HG03060 (cell line): ENCODE data around the gene TMEM121.
"Not testable (repeated sequence)": the region's sequence is repeated elsewhere in the genome, so short reads cannot be mapped to it uniquely, and the experiment has no call there.

Experiments
- ATAC-seq: cut with Tn5 transposase; IDR thresholded peaks from one replicate; pipeline ENCODE4 v1.9.1; 2021; ENCODE audit warnings: low read depth, moderate number of reproducible peaks; ENCODE audit not compliant: unreplicated experiment

Gene TMEM121

GRCh38 chr14:105540811-105541210 lies 14.4 kb downstream of the TMEM121 start:
- ATAC-seq, result no peak

DNA sequence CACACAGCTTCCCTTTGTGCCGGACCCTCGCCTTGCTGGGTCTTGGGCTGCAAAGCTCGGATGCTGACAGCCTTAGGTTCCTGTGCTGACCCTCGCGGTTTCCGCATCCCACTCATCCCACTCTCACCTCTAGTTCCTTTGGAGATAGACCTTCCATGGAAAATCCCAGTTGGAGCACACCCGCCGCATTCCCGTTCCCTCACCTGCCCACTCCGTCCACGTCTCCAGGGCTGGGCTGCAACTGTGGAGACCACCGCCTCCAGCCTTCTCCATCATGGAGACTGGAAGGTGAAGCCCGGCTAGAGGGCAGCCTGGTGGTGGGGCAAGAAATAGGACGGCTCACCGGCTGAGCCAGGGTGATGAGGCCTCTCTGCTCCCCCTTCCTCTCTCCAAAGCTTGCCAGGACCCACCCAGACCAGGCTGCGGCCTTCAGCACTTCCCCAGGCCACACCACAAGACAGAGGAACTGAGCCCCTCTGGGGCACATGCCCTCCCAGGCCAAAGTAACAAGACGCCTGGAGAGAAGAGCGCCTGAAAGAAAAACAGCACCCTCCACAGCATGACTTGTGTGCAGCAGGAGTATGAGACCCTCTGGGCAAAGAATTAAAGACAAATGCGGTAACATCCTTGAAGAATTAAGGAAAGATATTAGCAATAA lies 15.0 kb downstream of the TMEM121 start:
- ATAC-seq, result no peak

DNA sequence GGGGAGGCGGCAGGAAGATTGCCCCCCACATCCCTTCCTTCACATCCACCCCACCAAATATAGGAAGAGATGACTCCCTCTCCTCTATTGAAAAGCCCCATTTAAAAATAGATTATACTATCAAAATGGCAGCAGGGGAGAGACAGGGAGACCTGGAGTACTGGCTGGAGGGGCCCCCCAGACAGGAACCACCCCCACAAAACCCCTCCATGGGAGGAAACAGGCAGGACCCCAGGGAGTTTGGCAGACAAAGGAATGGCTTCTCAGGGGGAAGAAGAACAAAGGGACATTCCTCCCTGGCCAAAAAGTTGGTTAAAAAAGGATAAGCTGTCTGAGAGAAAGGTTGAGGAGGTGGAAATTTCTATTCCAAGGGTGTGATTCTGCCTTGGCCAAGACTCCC lies 19.3 kb downstream of the TMEM121 start:
- not testable (repeated sequence) for ATAC-seq

GRCh38 chr14:105546410-105546809 lies 20.0 kb downstream of the TMEM121 start:
- not testable (repeated sequence) for ATAC-seq

DNA sequence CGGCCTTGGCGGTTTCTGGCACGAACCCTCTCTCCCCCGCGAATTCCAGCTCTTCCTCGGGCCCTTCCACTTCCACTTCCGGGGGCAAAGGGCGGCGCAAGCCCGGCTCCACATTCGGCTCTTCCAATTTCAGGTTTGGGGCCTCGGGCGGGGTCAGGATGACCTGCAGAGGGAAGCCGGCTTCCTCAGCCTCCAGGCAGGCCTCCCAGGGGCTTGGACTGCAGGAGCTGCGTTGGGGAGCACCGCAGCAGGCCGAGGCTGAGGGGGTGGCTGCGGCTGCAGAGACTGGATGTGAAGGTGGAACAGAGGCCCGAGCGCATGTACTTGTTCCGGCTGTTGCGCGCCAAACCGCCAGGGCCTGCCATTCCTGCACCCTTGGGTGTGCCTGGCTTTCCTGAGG lies 20.7 kb downstream of the TMEM121 start:
- ATAC-seq, result not testable (repeated sequence)

DNA sequence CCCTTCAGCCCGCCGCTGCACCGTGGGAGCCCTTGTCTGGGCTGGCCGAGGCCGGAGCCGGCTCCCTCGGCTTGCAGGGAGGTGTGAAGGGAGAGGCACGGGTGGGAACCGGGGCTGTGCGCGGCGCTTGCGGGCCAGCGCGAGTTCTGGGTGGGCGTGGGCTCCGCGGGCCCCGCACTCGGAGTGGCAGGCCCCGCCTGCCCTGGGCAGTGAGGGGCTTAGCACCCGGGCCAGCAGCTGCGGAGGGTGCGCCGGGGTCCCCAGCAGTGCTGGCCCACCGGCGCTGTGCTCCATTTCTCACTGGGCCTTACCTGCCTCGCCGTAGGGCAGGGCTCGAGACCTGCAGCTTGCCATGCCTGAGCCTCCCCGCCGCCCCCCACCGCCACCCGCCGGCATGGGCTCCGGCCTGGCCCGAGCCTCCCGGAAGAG lies 21.4 kb downstream of the TMEM121 start:
- no peak for ATAC-seq

GRCh38 chr14:105549481-105549880 lies 23.1 kb downstream of the TMEM121 start:
- ATAC-seq, result no peak

DNA sequence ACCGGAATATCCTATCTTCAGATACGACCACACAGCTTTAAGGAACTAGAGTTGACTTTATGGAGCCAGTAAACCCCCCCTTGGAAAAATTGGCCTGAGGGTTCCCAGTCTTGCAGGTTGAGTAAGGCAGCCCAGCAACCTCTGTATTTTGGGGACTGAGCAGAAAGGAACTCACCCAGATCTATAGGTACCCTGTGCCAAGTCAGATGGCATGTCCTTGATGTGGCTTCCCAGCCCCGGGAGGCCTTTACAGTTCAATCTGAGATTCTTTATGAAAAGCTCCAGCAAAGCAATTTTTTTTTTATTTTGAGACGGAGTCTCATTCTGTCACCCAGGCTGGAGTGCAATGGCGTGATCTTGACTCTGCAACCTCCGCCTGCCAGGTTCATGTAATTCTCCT lies 27.6 kb downstream of the TMEM121 start:
- ATAC-seq, result no peak

GRCh38 chr14:105554523-105554922 lies 28.1 kb downstream of the TMEM121 start:
- no peak for ATAC-seq

GRCh38 chr14:105557671-105558070 lies 31.3 kb downstream of the TMEM121 start:
- ATAC-seq, result not testable (repeated sequence)

DNA sequence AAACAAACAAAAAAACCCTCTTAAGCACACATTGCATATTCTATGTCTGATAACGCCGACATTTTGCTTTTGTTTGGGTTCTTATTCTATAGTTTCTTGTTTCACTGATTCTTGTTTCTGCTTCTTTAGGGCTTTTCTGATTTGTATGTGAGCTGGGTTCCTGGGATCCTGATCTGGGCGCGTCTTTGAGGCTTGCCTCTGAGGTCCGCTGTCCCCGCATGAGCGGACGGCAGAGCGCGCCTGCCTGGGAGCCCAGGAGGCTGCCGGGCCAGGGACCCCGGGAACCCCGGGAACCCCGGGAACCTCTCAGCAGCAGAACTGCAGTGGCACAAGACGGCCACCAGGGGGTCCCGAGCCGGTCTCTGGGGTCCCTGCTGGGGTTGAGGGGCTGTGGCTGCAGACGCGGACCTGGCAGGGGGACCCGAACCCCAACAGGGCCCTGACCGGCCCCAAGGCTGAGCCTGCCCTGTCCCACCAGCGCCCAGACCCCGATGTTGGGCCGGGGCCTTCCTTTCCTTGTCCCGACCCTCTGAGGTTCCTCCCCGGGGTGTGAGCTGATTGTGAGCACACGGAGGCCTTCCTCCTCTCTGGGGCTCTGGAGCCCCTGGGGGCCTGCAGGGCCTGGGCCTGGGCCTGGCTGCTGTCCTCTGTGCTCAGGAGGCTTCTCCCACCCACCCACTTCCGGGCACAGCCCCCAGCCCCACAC lies 32.2 kb downstream of the TMEM121 start:
- ATAC-seq, result not testable (repeated sequence)

DNA sequence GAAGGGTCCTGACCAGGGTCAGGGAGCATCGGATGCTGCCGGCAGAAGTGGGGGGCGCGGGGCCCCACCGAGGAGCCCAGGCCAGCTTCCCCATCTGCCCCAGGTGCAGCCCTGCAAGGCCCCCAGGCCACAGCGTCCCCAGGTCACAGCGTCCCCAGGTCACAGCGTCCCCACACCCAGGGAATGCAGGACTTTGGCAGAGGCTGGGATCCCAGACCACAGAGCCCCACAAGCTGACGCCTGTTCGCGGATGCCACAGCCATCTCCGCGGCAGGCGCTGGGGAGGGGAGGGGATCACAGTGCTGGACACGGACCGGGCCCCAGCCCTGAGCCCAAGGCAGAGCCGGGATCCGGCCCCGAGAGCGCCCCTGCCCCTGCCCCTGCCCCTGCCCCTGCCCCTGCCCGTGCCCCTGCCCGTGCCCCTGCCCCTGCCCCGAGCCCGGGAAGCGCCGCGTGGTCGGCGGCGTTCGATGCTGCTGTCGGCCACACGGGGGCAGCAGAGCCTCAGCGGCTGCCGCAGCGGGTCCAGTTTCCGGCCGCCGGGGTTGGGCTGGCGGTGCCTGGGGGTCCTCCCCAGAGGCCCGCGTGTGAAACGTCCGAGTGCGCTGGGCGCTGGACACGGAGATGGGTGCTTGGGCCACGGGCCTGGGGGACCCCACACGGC lies 33.1 kb downstream of the TMEM121 start:
- ATAC-seq, result not testable (repeated sequence)

- not testable (repeated sequence) for ATAC-seq
Observed at GRCh38 chr14:105560048-105560669, 33.8 kb downstream of the TMEM121 start.

GRCh38 chr14:105561345-105561744 lies 35.0 kb downstream of the TMEM121 start:
- not testable (repeated sequence) for ATAC-seq

- no peak for ATAC-seq
Observed at GRCh38 chr14:105562713-105563346, 36.4 kb downstream of the TMEM121 start.

GRCh38 chr14:105563347-105563737 lies 37.0 kb downstream of the TMEM121 start:
- ATAC-seq, result no peak

DNA sequence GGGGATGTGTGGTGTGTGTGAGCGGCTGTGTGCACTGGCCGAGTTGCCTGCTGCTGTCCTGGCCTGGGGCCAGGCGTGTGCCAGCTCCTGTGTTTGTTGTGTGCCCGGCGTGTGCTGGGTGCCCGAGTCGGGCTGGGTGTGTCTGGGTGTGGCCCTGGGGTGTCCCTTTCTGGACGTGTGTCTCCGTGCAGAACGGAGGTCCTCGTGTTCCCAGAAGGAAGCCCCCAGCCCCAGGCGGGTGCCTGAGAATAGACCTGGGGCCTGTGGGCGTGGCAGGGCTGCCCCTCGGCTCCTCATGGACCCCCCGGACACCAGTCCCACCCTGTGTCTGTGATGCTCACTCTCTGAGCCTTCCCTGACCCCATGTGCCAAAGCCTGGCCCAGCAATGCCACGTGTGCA lies 38.2 kb downstream of the TMEM121 start:
- not testable (repeated sequence) for ATAC-seq

- not testable (repeated sequence) for ATAC-seq
Observed at GRCh38 chr14:105565185-105565919, 39.0 kb downstream of the TMEM121 start.

DNA sequence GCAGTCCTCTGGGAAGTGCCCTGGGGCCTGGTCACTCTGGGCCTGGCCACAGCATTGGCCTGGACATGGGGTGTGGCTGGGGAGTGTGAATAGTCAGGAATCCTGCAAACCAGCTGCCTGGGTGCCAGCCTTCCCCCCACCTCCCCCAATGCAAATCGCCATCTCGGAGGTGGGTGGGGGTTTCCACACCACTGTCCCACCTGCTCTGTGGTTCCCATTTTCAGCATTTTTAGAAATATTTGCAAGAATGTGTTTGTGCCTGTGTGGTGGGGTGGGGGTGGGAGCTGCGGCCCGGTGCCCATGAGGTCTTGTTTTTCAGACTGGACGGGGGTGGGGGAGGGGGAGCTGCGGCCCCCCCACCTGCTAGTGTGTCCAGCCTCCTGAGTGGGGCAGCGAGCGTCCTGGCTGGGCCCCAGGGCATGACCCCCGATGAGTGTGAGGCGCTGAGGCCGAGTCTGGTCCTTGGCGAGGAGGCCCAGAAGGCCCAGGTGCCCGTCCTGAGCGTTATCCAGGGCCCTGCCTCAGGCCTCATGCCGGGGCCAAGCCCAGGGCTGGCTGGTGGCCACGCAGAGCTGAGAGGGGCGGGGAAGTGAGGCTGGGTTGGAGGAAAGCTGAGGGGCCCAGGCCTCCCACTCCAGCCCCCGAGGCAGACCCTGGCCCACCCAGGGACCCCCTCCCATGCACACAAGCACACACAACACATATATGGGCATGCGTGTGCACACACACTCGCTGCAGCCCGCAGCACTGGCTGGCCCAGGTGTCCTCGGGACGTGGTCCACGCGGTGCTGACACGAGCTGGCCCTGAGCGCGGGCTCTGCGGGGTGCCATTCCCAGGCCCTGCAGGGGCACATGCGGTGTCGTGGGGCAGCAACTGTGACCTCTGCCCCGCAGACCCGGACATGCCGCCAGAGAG lies 40.1 kb downstream of the TMEM121 start:
- peak; percentile 42 for ATAC-seq
